ENCODE measurements around the gene F10.
"Not testable (repeated sequence)": the region's sequence is repeated elsewhere in the genome, so short reads cannot be mapped to it uniquely, and the experiment has no call there.

The F10 gene

DNA sequence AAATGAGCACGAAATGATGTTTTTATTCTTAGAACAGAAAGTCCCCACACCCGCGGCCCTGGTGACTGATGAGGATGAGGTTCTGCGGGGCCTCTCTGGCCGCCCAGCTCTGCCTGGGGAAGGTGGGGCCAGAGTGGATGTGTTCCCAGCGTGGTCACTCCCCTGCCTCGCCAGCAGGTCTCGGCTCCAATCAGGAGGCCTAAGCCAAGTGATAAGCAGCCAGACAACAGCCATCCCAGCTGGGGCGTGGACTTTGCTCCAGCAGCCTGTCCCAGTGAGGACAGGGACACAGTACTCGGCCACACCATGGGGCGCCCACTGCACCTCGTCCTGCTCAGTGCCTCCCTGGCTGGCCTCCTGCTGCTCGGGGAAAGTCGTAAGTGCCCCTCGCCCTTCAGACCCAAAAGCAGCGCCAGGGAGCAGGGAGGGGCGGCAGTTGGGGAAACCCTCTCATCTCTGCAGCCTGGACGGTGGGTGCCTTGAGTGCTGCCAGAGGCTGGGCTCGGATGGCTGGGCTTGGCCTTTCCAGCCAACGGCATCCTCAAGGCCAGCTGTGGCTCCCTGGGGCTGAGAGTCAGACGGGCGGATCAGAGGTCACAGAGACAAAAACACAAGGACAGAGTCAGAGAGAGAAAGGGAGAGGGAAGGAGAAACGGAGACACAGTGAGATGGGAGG, at the start of gene F10:
TSS of gene F10 (plus strand) at position 250 of the 676 bp plus-strand sequence. CDS start at position 307, 57 bp downstream.
- DNase-seq = no peak

DNA sequence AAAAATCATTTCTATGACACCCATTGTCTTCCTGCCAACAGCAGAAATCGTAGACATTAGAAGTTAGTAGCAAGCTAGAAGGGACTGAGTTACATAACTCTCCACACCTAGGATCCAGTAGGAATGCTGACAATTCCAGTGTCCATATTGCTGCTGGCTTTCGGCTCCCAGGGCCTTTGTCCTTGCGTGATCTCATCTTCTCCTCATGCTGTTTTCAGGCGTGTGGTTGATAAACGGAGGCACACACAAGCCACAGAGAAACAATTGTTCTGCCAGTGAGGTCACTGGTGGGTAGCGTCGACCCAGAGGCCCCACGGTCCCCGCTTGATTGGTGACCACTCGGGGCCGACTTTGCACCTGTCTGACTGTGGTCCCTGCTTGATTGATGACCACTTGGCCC, 48.7 kb upstream of the F10 start:
- DNase-seq = no peak

DNA sequence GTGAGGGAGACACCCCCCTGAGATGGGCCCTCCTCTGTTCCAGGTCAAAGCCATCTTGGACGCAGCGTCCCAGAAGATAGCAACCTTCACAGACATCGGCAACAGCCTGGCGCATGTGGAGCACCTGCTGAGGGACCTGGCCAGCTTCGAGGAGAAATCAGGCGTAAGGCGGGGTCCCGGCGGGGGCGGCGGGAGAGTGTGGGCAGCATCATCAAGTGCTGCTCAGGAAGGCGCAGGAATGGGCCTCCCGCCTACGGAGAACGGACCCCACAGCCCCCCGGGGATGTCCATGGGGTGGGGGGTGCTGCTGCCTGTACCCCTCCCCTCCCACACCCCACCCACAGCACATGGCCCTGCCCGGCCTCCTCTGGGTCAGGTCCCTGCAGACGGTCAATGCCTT, 48.2 kb upstream of the F10 start:
- no peak for DNase-seq

DNA sequence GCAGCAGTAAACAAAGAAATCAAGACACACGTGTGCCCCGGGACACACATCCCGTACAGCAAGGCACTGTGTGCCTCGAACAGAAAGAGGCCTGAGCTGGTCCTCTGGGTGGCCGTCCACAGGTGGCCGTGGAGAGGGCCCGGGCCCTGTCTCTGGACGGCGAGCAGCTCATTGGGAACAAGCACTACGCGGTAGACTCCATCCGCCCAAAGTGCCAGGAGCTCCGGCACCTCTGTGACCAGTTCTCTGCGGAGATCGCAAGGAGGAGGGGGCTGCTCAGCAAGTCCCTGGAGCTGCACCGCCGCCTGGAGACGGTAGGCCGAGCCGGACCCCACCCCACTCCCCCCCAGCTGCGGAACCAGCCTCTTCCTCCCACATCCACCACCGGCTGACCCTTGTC, 47.7 kb upstream of the F10 start:
- DNase-seq = no peak

DNA sequence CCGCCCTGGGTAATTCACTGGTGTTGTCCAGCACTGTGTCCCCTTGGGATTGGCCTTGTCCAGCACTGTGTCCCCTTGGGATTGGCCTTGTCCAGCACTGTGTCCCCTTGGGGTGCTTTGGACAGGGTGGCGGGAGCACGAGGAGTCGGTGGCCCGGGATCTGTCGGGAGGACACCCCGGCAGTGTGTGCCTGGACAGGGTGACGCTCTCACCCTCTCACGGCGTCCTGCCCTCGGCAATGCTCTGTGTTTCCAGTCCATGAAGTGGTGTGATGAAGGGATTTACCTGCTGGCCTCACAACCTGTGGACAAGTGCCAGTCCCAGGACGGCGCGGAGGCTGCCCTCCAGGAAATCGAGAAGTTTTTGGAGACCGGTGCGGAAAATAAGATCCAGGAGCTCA, 46.9 kb upstream of the F10 start:
- no peak for DNase-seq

DNA sequence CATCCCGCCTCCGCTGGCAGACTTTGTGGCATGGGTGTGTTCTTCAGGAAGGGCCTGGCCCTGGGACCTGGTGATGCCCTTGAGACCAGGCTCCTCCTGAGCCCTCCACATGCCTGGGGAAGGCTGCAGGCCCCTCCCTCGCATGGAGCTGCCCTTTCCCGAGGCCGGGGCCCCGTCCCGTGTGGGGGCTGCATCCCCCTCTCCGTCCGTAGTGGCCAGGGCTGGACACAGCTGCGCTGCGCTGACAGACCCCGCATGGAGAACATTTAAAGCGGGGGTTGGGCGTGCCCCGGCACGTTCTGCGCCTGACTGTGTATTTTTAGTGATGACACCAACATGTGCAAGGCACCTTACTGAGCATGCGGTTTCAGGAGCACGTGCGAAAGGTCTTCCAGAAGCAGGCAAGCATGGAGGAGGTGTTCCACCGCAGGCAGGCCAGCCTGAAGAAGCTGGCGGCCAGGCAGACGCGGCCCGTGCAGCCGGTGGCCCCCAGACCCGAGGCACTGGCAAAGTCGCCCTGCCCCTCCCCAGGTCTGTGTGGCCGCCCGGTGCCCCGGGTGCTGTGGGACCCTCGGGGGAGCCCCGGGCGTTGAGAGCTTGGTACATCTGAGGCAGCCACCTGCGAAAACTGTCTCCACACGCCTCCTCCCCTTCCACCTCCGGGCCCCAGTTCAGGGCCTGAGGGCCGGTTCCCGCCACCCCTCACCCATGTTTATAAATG, 45.8 kb upstream of the F10 start:
- no peak for DNase-seq

DNA sequence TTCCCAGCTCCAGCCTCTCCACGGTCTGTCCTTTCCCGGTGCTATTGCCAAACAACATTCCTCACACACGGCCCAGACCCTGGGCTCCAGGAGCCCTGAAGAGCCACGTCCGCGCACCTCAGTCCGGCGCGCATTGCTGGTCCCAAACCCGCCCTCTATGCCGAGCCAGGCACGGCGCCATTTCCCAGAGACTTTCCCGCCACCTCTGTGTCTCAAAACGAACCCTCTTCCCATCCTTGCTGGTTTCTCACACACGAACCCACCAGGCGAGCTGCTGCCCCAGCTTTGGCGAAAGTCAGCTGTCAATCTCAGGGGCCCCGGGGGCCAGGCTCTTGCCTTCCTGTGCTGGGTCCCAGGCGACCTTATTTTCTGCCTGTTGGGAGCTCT, 45.0 kb upstream of the F10 start:
- DNase-seq = no peak

DNA sequence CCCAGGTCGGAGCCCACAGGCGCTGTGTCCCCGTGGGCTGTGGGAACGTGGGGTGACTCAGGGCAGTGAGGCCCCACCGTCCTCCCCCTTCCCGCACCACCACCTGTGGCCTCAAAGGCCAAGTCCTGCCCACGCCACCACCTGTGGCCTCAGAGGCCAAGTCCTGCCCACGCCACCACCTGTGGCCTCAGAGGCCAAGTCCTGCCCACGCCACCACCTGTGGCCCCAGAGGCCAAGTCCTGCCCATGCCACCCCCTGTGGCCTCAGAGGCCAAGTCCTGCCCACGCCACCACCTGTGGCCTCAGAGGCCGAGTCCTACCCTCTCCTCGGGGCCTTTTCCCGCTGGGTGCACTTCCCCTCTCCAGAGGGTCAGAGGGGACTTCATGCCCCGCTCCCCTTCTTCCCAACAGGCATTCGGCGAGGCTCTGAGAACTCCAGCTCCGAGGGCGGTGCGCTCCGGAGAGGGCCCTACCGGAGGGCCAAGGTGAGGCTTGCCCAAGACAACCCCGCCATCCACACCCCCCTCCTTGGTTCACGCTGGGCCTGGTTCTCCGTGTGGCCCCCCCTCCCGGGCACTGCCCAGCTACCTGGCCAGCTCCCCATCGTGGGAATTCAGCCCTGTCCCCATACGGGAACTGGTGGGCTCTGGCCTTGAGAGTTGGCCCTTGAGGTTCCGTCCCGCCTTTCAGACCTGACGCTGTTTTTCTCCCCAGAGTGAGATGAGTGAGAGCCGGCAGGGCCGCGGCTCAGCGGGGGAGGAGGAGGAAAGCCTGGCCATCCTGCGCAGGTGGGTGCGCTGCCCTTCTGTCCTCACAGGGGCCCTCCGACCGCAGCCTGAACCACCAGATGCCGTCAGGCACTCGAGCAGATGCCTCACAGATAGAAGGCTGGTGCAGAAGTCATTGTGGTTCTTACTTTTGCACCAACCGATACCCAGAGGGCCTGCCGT, 44.4 kb upstream of the F10 start:
- no peak for DNase-seq

DNA sequence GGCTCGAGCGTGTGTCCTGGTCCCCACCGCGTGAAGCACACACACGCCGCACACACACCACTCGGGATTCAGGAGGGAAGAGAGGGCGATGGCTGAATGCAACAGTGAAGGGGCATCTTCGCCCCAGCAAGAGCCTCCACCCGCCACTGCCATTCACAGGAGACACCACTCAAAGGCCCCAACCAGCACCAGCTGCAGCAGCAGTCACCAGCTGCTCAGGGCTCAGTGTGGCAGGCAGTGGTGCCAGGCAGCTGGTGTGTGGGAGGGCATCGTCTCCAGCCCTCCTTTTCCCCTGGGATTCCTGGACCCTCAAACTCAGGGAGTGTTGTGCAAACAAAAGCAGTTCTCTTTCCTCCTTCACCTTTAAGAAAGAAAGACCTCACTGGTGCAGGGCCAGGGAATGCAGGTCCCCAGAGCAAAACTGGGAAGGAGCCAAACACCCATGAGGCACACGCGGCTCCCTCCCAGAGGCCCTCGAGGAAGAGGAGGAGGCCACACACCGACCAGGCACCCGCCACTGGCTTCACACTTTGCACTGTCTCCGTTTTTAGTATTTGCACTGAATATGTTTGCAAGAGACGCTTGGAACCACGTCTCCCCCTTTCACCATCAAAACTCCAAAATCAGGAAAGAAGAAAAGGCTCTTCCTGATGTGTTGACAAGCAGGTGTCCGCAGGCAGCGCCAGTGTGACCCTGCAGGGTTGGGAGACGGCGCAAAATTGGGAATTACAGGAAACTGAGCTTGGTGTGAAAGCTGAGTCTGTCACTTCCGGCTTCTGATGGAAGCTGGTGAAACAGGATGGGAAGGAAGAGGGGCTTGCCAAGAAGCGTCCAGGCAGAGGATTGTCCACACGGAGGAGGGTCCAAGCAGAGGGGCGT, 43.5 kb upstream of the F10 start:
- no peak for DNase-seq

DNA sequence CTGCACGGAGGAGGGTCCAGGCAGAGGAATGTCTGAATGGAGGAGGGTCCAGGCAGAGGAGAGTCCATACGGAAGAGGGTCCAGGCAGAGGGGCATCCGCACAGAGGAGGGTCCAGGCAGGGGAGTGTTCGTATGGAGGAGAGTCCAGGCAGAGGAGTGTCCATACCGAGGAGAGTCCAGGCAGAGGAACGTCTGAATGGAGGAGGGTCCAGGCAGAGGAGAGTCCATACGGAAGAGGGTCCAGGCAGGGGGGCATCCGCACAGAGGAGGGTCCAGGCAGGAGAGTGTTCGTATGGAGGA, 42.9 kb upstream of the F10 start:
- not testable (repeated sequence) for DNase-seq

DNA sequence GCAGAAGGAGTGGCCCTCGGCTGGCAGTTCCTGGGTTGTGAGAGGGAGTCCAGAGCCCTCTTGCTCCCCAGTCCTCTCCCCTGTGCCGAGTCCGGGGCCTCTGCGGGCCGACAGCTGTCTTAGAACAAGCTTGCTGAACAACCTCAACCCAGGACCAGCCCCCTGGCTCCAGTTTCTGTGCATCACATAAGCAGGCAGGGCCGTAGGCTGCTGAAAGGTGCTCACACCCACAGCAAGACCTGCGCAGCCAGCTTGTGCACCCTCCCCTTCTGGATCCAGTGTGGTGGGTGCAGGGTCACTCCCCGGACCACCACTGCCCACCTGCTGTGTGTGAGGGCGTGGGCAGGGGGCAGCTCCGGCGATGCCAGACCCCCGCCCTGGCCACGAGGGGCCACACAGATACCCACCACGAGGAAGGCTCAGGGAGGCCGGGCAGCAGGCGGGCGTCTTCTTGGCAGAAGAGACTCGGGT, 42.2 kb upstream of the F10 start:
- no peak for DNase-seq

DNA sequence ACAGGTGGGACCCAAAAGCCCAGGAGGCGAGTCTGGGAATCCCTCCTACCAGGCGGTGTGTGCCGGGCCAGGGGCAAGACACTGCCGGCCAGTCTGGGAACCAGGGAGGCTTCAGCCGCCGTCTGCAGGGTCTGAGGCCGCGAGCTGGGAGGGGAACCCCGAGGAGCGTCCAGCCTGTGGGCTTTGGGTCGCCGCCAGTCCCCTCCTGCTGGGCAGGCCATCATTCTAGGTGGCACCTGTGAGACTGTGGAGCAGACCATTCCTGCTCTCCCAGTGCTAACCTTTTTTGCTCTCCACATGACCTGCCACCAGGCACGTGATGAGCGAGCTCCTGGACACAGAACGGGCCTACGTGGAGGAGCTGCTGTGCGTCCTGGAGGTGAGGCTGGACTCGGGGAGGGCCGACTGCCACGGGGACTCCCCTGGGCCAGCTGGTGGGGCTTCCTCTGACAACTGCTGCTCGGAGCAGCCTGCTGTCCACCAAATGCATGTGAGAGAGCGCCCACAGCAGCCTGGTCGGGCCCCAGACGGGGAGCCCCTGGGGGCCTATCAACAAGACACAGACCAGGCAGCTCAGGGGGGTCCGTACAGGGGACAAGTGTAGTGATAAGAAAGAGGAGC, 41.6 kb upstream of the F10 start:
- DNase-seq = no peak

DNA sequence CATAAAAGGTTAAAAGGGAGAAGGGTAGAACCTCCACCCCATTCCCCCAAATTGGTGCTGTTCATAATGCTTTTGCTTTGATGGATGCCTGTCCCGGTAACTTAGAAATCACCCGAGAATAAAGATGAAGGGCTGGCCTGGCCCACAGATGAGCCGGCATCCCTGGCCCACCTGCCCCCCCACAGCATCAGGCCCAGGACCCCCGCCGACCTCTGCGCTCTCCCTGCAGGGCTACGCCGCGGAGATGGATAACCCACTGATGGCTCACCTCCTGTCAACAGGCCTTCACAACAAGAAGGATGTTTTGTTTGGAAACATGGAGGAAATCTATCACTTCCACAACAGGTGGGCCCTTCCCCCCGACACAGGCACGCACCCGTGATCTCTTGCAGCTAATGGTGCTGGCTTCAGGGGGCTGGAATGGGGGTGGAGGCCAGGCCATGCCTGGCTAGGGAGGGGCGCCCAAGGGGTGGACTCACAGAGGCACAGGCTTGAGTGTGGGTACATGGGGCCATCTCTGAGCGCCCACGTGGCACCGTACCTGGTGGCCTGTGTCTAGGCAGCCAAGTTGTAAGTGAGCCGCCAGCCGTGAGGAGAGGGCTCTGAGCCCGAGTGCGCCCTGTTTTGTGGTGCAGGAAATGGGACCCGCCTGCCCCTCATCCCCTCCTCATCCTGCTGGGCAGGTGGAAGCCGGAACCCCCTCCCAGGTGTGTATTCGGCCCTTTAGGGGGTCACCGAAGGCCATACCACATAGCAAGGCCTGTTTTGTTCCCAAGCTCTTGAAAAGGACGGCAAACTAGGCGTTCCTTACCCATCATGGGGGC, 40.2 kb upstream of the F10 start:
- DNase-seq = no peak

DNA sequence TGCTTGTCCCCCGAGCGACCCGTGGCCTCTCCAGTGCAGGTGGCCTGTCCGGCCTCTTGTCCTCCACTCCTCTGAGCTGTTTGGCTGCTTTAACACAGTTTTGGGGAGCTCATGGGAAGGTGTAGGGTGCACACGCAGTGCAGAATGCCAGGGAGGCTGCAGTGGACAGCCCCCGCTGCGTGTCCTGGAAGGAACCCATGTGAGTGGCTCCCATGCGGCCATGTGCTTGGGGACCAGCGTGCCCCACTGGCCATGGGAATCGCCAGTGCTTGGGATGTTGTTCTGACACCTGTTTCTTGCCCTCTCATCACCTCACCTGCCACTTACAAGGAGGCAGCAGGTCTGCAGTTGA, 39.6 kb upstream of the F10 start:
- DNase-seq = no peak

DNA sequence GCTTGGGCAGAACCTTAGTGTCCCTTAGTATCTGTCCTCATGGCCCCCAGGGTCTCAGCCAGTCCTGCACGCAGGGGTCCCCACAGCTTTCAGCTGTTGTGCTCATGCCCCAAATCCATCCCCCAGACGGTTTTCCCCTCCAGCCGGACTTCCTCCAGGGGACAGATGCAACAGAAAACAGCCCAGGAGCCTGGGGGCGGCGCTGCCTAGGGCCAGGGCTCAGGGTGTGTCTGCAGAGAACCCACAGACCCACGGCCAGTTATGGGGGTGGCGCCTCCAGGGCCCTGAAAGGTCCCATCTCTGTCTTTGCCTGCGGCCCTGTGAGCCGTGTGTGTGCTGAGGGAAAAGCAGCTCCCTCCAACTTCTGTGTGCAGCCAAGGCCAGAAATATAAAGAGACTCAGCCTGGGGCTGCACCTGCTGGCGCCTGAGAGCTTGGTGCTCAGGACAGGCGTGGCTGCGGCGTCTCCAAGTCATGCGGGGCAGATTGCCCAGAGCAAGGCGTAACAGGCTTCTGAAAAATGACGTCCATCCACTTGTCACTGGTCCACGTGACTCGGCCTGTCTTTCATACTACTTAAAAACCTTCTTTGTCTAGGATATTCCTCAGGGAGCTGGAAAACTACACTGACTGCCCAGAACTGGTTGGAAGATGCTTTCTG, 39.1 kb upstream of the F10 start:
- no peak for DNase-seq

DNA sequence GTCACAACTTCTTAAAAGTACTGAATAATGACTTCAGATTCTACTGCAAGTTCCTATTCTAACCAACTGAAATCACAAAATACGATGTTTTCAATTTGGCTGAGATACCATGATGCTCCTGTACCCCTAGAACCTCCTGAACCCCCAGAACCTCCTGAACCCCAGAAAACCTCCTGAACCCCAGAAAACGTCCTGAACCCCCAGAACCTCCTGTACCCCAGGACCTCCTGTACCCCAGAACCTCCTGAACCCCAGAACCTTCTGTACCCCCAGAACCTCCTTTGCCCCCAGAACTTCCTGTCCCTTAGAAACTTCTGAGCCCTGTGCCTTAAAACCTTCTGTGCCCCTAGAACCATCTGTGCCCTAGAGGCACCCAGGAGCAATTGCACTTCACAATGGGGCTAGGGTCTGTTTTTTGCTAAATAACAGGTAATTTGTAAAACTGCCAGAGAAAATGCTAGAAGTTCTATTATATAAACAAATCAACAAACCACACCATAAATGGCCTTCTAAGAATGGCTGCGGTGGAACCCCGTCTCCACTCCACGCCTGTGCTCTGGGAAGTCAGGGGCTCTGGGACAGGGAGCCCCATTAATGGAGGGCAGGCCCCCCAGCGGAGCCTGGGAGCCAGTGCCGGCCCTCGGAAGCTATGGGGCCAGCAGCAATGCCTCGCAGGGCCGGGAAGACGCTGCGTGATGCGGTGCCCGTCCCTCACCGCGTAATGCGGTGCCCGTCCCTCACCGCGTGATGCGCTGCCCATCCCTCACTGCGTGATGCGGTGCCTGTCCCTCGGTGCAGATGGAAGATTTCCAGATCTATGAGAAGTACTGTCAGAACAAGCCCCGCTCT, 38.3 kb upstream of the F10 start:
- DNase-seq = no peak

DNA sequence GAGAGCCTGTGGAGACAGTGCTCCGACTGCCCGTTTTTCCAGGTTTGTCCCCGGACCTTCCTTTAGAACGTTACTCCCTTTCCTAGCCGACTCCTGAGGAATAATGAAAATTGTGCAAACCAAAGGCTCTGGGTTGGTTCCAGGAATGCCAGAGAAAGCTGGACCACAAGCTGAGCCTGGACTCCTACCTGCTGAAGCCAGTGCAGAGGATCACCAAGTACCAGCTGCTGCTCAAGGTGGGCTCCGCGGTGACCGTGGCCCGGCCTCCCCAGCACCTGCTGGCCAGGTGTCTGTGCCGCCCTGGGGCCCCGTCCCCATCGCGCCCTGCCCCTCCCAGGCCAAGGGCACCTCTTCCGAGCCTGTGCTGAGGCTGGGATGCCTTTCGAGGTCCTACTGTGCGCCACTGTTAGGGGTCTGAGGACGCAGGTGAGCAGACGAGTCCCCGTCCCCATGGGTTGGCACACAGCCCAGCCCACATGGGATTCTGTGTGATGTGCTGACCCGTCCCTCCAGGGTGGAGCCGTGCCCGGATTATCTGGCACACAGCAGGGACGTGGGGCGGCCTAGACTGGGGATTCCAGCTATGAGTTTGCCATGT, 37.6 kb upstream of the F10 start:
- DNase-seq = no peak

DNA sequence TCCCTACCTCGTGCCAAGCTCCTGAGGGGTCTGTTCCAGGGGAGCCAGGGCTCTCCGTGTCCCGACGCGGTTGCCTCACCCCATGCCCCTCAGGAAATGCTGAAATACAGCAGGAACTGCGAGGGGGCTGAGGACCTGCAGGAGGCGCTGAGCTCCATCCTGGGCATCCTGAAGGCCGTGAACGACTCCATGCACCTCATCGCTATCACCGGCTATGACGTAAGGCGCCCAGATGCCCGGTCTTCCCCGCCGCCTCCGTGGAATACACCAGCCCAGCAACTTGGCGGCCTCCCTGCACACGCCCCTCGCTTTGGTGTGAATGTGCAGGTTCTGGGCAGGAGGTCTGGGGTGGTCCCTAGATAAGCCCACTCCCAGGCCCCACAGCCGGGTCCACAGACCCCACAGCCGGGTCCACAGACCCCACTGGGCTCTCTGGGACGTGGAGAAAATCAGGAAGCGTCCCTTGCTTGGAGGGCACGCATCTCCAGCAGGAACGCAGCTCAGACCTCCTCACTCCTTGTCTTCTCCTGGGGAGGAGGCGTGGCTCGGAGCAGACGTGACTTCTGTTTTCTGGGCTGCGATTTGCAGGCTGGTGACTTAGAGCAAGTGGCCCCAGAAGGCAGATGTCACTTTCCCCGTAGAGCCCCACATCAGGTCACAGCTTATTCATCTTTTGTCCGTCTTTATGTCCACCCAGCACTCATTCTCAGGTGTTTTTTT, 36.4 kb upstream of the F10 start:
- no peak for DNase-seq

All from stimulated activated CD4-positive, alpha-beta T cell treated with anti-CD3 and anti-CD28 coated beads, Interleukin-4, amount 100 ng/mL, for 4 hours (primary cell).